ENCODE data around the gene COBL.

DNA sequence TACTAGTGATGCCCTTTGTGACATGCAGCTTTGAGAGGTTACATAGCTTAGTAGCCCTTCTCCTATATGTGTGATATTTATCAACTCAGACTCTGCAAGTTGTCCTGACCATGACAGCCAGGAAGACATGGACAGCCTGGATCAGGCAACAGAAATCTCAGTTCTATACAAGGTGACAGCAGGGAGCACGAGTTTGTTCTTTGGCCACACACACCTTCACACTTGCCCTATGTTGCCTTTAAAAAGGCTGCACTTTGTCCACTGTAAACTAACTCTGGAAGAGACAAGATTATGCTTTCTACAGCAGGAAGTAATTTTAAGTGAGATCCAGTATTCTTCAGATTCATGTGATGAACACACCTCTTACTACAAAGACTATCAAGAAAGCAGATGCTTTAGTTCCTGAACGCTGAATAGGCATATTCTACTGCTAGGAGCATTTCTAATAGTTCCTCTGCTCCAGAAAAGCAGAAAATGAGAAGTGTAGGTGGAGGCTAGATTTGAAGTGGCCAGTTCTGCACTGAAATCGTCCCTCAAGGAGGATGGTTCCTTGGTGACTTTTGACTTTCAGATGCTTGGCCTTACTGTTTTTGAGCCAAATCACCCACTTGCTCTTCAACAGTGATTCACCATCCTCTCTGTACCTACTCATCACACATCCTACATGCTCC lies 239.2 kb downstream of the COBL start:
- TF ChIP-seq CTCF (IDR thresholded peaks at IDR 0.05) (no peak), POLR2AphosphoS5 (IDR thresholded peaks at IDR 0.05) (no peak), POLR2A (IDR thresholded peaks at IDR 0.05) (no peak)

Data from prostate gland (tissue), 2 donors.